WTC11 (cell line): ENCODE results near the gene MTUS2.

Experiments used
- CBFB ChIP-seq: sonication (generic); formaldehyde crosslinking; IDR thresholded peaks from 2 replicates; pipeline ENCODE4 v1.8.1; 2022; ENCODE audit warnings: mild to moderate bottlenecking, low read depth, missing genetic modification reagents
- CREM ChIP-seq: sonication (generic); formaldehyde crosslinking; IDR thresholded peaks from 2 replicates; pipeline ENCODE4 v1.8.1; 2022; ENCODE audit warnings: mild to moderate bottlenecking, missing genetic modification reagents, moderate library complexity
- CTCF ChIP-seq: fragments of 200-600 bp; IDR thresholded peaks from 2 replicates; pipeline ENCODE4 v1.8.0; 2022; ENCODE audit warnings: antibody characterized with exemption
- E2F1 ChIP-seq: sonication (generic); formaldehyde crosslinking; IDR thresholded peaks from 2 replicates; pipeline ENCODE4 v1.8.0; 2022; ENCODE audit warnings: mild to moderate bottlenecking, missing genetic modification reagents
- JUN ChIP-seq: sonication (generic); formaldehyde crosslinking; IDR thresholded peaks from 2 replicates; pipeline ENCODE4 v1.8.0; 2023; ENCODE audit warnings: mild to moderate bottlenecking, missing genetic modification reagents
- ZNF317 ChIP-seq: sonication (generic); formaldehyde crosslinking; IDR thresholded peaks from 2 replicates; pipeline ENCODE4 v1.8.1; 2023; ENCODE audit warnings: low read depth, mild to moderate bottlenecking, moderate library complexity, missing genetic modification reagents, borderline replicate concordance
- TF ChIP-seq, protein P1 (sequence below): sonication (generic); formaldehyde crosslinking; IDR thresholded peaks from 2 replicates; pipeline ENCODE4 v1.8.0; 2022; ENCODE audit warnings: mild to moderate bottlenecking, missing genetic modification reagents
- TF ChIP-seq, protein P2 (sequence below): sonication (generic); formaldehyde crosslinking; conservative IDR thresholded peaks from 2 replicates; pipeline ENCODE4 v1.8.1; 2023; ENCODE audit warnings: mild to moderate bottlenecking, low read depth, missing genetic modification reagents, moderate library complexity
- TF ChIP-seq, protein P3 (sequence below): sonication (generic); formaldehyde crosslinking; IDR thresholded peaks from 2 replicates; pipeline ENCODE4 v1.8.1; 2023; ENCODE audit warnings: mild to moderate bottlenecking, missing genetic modification reagents, moderate library complexity

GRCh38 chr13:29369060-29369743 lies 549.1 kb downstream of the MTUS2 start:
- TF ChIP-seq CTCF, result 0 out of 2 replicates have a peak, but pooled peaks have one; percentile 20
- TF ChIP-seq CBFB (CRISPR knock-in tag), result no peak
- TF ChIP-seq, protein P1, sequence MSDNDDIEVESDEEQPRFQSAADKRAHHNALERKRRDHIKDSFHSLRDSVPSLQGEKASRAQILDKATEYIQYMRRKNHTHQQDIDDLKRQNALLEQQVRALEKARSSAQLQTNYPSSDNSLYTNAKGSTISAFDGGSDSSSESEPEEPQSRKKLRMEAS (CRISPR knock-in tag), result no peak
- no peak for TF ChIP-seq E2F1 (CRISPR knock-in tag)
- TF ChIP-seq, protein P2, sequence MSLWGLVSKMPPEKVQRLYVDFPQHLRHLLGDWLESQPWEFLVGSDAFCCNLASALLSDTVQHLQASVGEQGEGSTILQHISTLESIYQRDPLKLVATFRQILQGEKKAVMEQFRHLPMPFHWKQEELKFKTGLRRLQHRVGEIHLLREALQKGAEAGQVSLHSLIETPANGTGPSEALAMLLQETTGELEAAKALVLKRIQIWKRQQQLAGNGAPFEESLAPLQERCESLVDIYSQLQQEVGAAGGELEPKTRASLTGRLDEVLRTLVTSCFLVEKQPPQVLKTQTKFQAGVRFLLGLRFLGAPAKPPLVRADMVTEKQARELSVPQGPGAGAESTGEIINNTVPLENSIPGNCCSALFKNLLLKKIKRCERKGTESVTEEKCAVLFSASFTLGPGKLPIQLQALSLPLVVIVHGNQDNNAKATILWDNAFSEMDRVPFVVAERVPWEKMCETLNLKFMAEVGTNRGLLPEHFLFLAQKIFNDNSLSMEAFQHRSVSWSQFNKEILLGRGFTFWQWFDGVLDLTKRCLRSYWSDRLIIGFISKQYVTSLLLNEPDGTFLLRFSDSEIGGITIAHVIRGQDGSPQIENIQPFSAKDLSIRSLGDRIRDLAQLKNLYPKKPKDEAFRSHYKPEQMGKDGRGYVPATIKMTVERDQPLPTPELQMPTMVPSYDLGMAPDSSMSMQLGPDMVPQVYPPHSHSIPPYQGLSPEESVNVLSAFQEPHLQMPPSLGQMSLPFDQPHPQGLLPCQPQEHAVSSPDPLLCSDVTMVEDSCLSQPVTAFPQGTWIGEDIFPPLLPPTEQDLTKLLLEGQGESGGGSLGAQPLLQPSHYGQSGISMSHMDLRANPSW (CRISPR knock-in tag), result no peak
- no peak for TF ChIP-seq JUN (CRISPR knock-in tag)
- TF ChIP-seq CREM (CRISPR knock-in tag), result no peak
- TF ChIP-seq ZNF317 (CRISPR knock-in tag), result no peak
- TF ChIP-seq, protein P3, sequence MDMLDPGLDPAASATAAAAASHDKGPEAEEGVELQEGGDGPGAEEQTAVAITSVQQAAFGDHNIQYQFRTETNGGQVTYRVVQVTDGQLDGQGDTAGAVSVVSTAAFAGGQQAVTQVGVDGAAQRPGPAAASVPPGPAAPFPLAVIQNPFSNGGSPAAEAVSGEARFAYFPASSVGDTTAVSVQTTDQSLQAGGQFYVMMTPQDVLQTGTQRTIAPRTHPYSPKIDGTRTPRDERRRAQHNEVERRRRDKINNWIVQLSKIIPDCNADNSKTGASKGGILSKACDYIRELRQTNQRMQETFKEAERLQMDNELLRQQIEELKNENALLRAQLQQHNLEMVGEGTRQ, result no peak
